C4-2B (cell line): Measurements from ENCODE around the gene ASIC4.
A peak's percentile ranks its signal among the peaks of the same experiment; 100 is the strongest.

Experiments used
- H3K27ac ChIP-seq: fragments of 450-650 bp; 2 replicates; pipeline ENCODE4 v1.5.1; 2017
- CTCF ChIP-seq: fragments of 450-650 bp; conservative IDR thresholded peaks from 2 replicates; pipeline ENCODE4 v1.5.1; 2017; ENCODE audit warnings: mild to moderate bottlenecking
- ZFX ChIP-seq: fragments of 450-650 bp; IDR thresholded peaks from 2 replicates; pipeline ENCODE4 v1.6.1; 2017

ASIC4 gene

GRCh38 chr2:219552382-219553167 is 38.3 kb downstream of the ASIC4 start:
- H3K27ac ChIP-seq = peak overlapping the region; percentile 15; the same call in 1 of the 2 replicates
- TF ChIP-seq CTCF (no peak), ZFX (no peak)

- no peak overlapping the region; the same call in 1 of the 2 replicates for H3K27ac ChIP-seq
- TF ChIP-seq ZFX = no peak
- no peak for TF ChIP-seq CTCF
These were observed 38.8 kb downstream of the ASIC4 start for GRCh38 chr2:219553168-219553417.

- no peak overlapping the region for H3K27ac ChIP-seq
- no peak for TF ChIP-seq CTCF
- no peak for TF ChIP-seq ZFX
These were observed 39.2 kb downstream of the ASIC4 start for GRCh38 chr2:219553463-219553963.

- no peak for TF ChIP-seq ZFX
- TF ChIP-seq CTCF = no peak
- no peak overlapping the region for H3K27ac ChIP-seq
These were observed 40.1 kb downstream of the ASIC4 start for GRCh38 chr2:219554350-219554749.

- no peak overlapping the region for H3K27ac ChIP-seq
- TF ChIP-seq ZFX (no peak), CTCF (no peak)
These were observed 41.7 kb downstream of the ASIC4 start for GRCh38 chr2:219555956-219556355.

GRCh38 chr2:219556413-219556812 is 42.1 kb downstream of the ASIC4 start:
- H3K27ac ChIP-seq = no peak overlapping the region
- no peak for TF ChIP-seq ZFX
- no peak for TF ChIP-seq CTCF

GRCh38 chr2:219557320-219557719 is 43.0 kb downstream of the ASIC4 start:
- H3K27ac ChIP-seq = no peak overlapping the region
- no peak for TF ChIP-seq CTCF
- TF ChIP-seq ZFX = no peak
